ENCODE measurements around the gene KIF5C.

The KIF5C gene

GRCh38 chr2:148922776-148923475 lies 47.9 kb downstream of the KIF5C start:
- in situ Hi-C loops (cut with MboI; ENCODE audit: low sequenced_read_pairs), result no loop called here

- in situ Hi-C loops (cut with MboI; ENCODE audit: low sequenced_read_pairs), result no loop called here
Measured at GRCh38 chr2:148924514-148925178, 49.6 kb downstream of the KIF5C start.

- in situ Hi-C loops (cut with MboI; ENCODE audit: low sequenced_read_pairs), result no loop called here
Measured at GRCh38 chr2:148926291-148926961, 51.4 kb downstream of the KIF5C start.

GRCh38 chr2:148926981-148927401 lies 52.0 kb downstream of the KIF5C start:
- in situ Hi-C loops (cut with MboI; ENCODE audit: low sequenced_read_pairs), result no loop called here

GRCh38 chr2:148928395-148928794 lies 53.4 kb downstream of the KIF5C start:
- in situ Hi-C loops (cut with MboI; ENCODE audit: low sequenced_read_pairs), result no loop called here

- in situ Hi-C loops (cut with MboI; ENCODE audit: low sequenced_read_pairs), result no loop called here
Measured at GRCh38 chr2:148930046-148930775, 55.2 kb downstream of the KIF5C start.

GRCh38 chr2:148932536-148932935 lies 57.5 kb downstream of the KIF5C start:
- in situ Hi-C loops (cut with MboI; ENCODE audit: low sequenced_read_pairs), result no loop called here

GRCh38 chr2:148933456-148933855 lies 58.4 kb downstream of the KIF5C start:
- in situ Hi-C loops (cut with MboI; ENCODE audit: low sequenced_read_pairs), result no loop called here

GRCh38 chr2:148935791-148936190 lies 60.8 kb downstream of the KIF5C start:
- in situ Hi-C loops (cut with MboI; ENCODE audit: low sequenced_read_pairs), result no loop called here

- in situ Hi-C loops (cut with MboI; ENCODE audit: low sequenced_read_pairs), result no loop called here
Measured at GRCh38 chr2:148936857-148937450, 61.9 kb downstream of the KIF5C start.

GRCh38 chr2:148939271-148939670 lies 64.2 kb downstream of the KIF5C start:
- in situ Hi-C loops (cut with MboI; ENCODE audit: low sequenced_read_pairs), result no loop called here

- in situ Hi-C loops (cut with MboI; ENCODE audit: low sequenced_read_pairs), result no loop called here
Measured at GRCh38 chr2:148943097-148943496, 68.1 kb downstream of the KIF5C start.

- in situ Hi-C loops (cut with MboI; ENCODE audit: low sequenced_read_pairs), result no loop called here
Measured at GRCh38 chr2:148944536-148944935, 69.5 kb downstream of the KIF5C start.

GRCh38 chr2:148947299-148947698 lies 72.3 kb downstream of the KIF5C start:
- in situ Hi-C loops (cut with MboI; ENCODE audit: low sequenced_read_pairs), result no loop called here

GRCh38 chr2:148948868-148949267 lies 73.8 kb downstream of the KIF5C start:
- in situ Hi-C loops (cut with MboI; ENCODE audit: low sequenced_read_pairs), result no loop called here

GRCh38 chr2:148949348-148949747 lies 74.3 kb downstream of the KIF5C start:
- in situ Hi-C loops (cut with MboI; ENCODE audit: low sequenced_read_pairs), result no loop called here

GRCh38 chr2:148952621-148953020 lies 77.6 kb downstream of the KIF5C start:
- in situ Hi-C loops (cut with MboI; ENCODE audit: low sequenced_read_pairs), result no loop called here

GRCh38 chr2:148953426-148953825 lies 78.4 kb downstream of the KIF5C start:
- in situ Hi-C loops (cut with MboI; ENCODE audit: low sequenced_read_pairs), result no loop called here

- in situ Hi-C loops (cut with MboI; ENCODE audit: low sequenced_read_pairs), result no loop called here
Measured at GRCh38 chr2:148954536-148954935, 79.5 kb downstream of the KIF5C start.

- in situ Hi-C loops (cut with MboI; ENCODE audit: low sequenced_read_pairs), result no loop called here
Measured at GRCh38 chr2:148955798-148956197, 80.8 kb downstream of the KIF5C start.

GRCh38 chr2:148957023-148957422 lies 82.0 kb downstream of the KIF5C start:
- in situ Hi-C loops (cut with MboI; ENCODE audit: low sequenced_read_pairs), result no loop called here

All from HL-60/S4 treated with phorbol 12-myristate 13-acetate at 8.2 ng/mL for 4 days and 3 days (cell line).